Endothelial cell of umbilical vein (primary cell): ENCODE data around the gene LDLRAD3.

Experiments used
- CTCF ChIP-seq, 2 donors: IDR thresholded peaks; 1 replicate in 1 of 2; 2 replicates in 1 of 2; pipeline ENCODE4 v1.5.1; 2011; ENCODE audit warnings: low read length in 2 of 2, mild to moderate bottlenecking in 2 of 2, moderate library complexity in 2 of 2, control low read depth in 1 of 2, inconsistent platforms in 1 of 2, low read depth in 1 of 2; ENCODE audit not compliant: insufficient read depth in 1 of 2; ENCODE audit errors: extremely low read depth in 1 of 2
- EZH2 ChIP-seq: IDR thresholded peaks from 2 replicates; pipeline ENCODE4 v1.6.1; 2012; ENCODE audit warnings: borderline replicate concordance, low read depth, mild to moderate bottlenecking, moderate library complexity, low read length, inconsistent platforms; ENCODE audit not compliant: severe bottlenecking
- FOS ChIP-seq: IDR thresholded peaks from 2 replicates; pipeline ENCODE4 v1.6.1; 2011; ENCODE audit warnings: mild to moderate bottlenecking, low read length, moderate library complexity, borderline replicate concordance; ENCODE audit not compliant: insufficient read depth
- GATA2 ChIP-seq: IDR thresholded peaks from 2 replicates; pipeline ENCODE4 v1.7.0; 2011; ENCODE audit warnings: low read depth, mild to moderate bottlenecking, moderate library complexity, mixed read lengths, low read length; ENCODE audit not compliant: insufficient read length, insufficient read depth
- JUN ChIP-seq: IDR thresholded peaks from 2 replicates; pipeline ENCODE4 v1.6.1; 2011; ENCODE audit warnings: borderline replicate concordance, low read depth; ENCODE audit not compliant: insufficient read length, insufficient read depth
- MYC ChIP-seq: IDR thresholded peaks from one replicate; pipeline ENCODE4 v1.6.1; 2011; ENCODE audit warnings: mild to moderate bottlenecking, low read depth, low read length
- POLR2A ChIP-seq: IDR thresholded peaks from 2 replicates; pipeline ENCODE4 v1.6.1; 2012; ENCODE audit warnings: low read depth, mild to moderate bottlenecking, control low read depth, low read length
- POLR2AphosphoS5 ChIP-seq: IDR thresholded peaks from 2 replicates; pipeline ENCODE4 v1.6.1; 2012; ENCODE audit warnings: low read depth, mild to moderate bottlenecking, control low read depth, low read length, moderate library complexity; ENCODE audit not compliant: insufficient read depth
- TF ChIP-seq, protein P1 (sequence below): IDR thresholded peaks from 2 replicates; pipeline ENCODE4 v1.6.1; 2011; ENCODE audit not compliant: insufficient read depth, insufficient read length

DNA sequence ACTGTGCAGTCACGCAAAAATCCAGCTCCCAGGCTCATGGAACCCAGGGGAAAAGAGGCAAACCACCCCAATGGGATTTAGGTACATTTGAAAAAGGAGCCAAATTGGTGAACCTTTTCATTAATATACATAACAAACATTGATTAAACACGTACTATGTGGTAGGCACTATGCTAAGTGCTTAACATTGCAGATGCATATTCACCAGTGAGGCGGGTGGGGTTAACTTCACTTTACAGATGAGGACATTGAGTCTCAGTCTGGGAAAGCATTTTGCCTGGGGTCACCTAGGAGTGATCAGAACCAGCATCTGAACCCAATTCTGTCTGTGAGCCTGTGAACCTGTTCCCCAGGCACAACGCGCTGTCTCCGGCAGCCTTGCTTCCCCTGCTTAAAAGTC, 199.0 kb downstream of the LDLRAD3 start:
- TF ChIP-seq CTCF (IDR thresholded peaks at IDR 0.05; ENCODE audit: extremely low read depth in 1 of 2, insufficient read depth in 1 of 2, low read depth in 1 of 2, low read length in 2 of 2) (no peak), POLR2A (no peak), EZH2 (no peak), GATA2 (no peak), POLR2AphosphoS5 (no peak), FOS (no peak), JUN (no peak), MYC (no peak)
- TF ChIP-seq, protein P1, sequence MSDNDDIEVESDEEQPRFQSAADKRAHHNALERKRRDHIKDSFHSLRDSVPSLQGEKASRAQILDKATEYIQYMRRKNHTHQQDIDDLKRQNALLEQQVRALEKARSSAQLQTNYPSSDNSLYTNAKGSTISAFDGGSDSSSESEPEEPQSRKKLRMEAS = no peak
